HCT116 (cell line): ENCODE results near the gene DEFB132. TPM values are rescaled to one million over a fixed set of nuclear protein-coding genes. Genes with fewer than 3 reads are reported as not detected.

Experiments used
- ATAC-seq: fragments of 200-7000 bp; cut with Tn5 transposase; 2 replicates; pipeline ENCODE4 v1.9.1; 2020; ENCODE audit warnings: mild to moderate bottlenecking, moderate library complexity
- BruUV-seq: library from RNA; stranded (reverse); fragments of 400-500 nt; replicated peaks from 2 replicates; lab custom pipeline; 2021; lab: Mats Ljungman, UMichigan
- CTCF ChIA-PET: fragments of 300-600 bp; sonication (Branson Sonifier 250); formaldehyde crosslinking; loops from one replicate; lab custom pipeline; 2021; ENCODE audit warnings: antibody characterized with exemption; lab: Charles Lee
- POLR2A ChIA-PET: fragments of 300-600, 350-600 bp; sonication (Branson Sonifier 250); formaldehyde crosslinking; loops from one replicate; lab custom pipeline; 2021; ENCODE audit warnings: antibody characterized with exemption; lab: Charles Lee
- RAD21 ChIA-PET, 2 experiments: fragments of 300-600 bp; sonication (Branson Sonifier 250); formaldehyde crosslinking; loops; one replicate each; lab custom pipeline; 2023; ENCODE audit warnings: low total read pairs in 2 of 2; ENCODE audit not compliant: uncharacterized antibody in 2 of 2, unreplicated experiment in 2 of 2, low non-redundant PET in 1 of 2; lab: Charles Lee
- DNase-seq: peaks from one replicate; pipeline ENCODE4 v3.0.0-alpha.2; 2010; ENCODE audit warnings: low read depth, low spot score
- H2AFZ ChIP-seq: fragments of 200-600 bp; shearing (Covaris generic), sonication (generic); 2 replicates; pipeline ENCODE4 v1.6.1; 2017; ENCODE audit warnings: low read depth, mixed run types, mixed read lengths, antibody characterized with exemption, low read length; ENCODE audit not compliant: poor library complexity, severe bottlenecking
- H3K27ac ChIP-seq: 2 replicates; pipeline ENCODE4 v1.5.1; 2012; ENCODE audit warnings: low read depth, low read length
- H3K27me3 ChIP-seq: fragments of 200-600 bp; sonication (generic); 2 replicates; pipeline ENCODE4 v1.6.1; 2016; ENCODE audit warnings: mixed run types, low read length, mixed read lengths; ENCODE audit not compliant: insufficient read depth
- H3K36me3 ChIP-seq, 2 experiments: fragments of 200-500 bp in 1 of 2; fragments of 200-600 bp in 1 of 2; sonication (Bioruptor generic) in 1 of 2; sonication (generic) in 1 of 2; 2 replicates each; pipeline versions ENCODE4 v1.5.1 to v1.6.1; 2014 to 2016; ENCODE audit warnings: low read length in 2 of 2, inconsistent platforms in 1 of 2, mixed read lengths in 1 of 2, mixed run types in 1 of 2; ENCODE audit not compliant: insufficient read depth in 2 of 2, control insufficient read depth in 1 of 2
- H3K4me1 ChIP-seq, 2 experiments: fragments of 200-600 bp in 1 of 2; sonication (generic) in 1 of 2; 2 replicates each; pipeline versions ENCODE4 v1.5.1 to v1.6.1; 2012 to 2017; ENCODE audit warnings: low read length in 2 of 2, inconsistent platforms in 1 of 2, mild to moderate bottlenecking in 1 of 2, mixed read lengths in 1 of 2, mixed run types in 1 of 2, moderate library complexity in 1 of 2; ENCODE audit not compliant: insufficient read depth in 2 of 2, control insufficient read depth in 1 of 2
- H3K4me2 ChIP-seq: fragments of 200-600 bp; sonication (generic); 2 replicates; pipeline ENCODE4 v1.6.1; 2017; ENCODE audit warnings: mixed run types, low read length, mixed read lengths
- H3K4me3 ChIP-seq, 2 experiments: fragments of 200-600 bp in 1 of 2; sonication (generic) in 1 of 2; replicated peaks in 1 of 2; 2 replicates each; pipeline ENCODE4 v1.5.1; 2011 to 2016; ENCODE audit warnings: low read length in 2 of 2, control low read depth in 1 of 2, low read depth in 1 of 2, mild to moderate bottlenecking in 1 of 2, mixed read lengths in 1 of 2, mixed run types in 1 of 2
- H3K79me2 ChIP-seq: fragments of 200-600 bp; sonication (generic); 2 replicates; pipeline ENCODE4 v1.6.1; 2017; ENCODE audit warnings: mild to moderate bottlenecking, mixed run types, low read length, moderate library complexity, mixed read lengths; ENCODE audit not compliant: insufficient read depth
- H3K9ac ChIP-seq: fragments of 200-600 bp; sonication (generic); 2 replicates; pipeline ENCODE4 v1.6.1; 2016; ENCODE audit warnings: low read length, mixed read lengths
- H3K9me2 ChIP-seq: fragments of 200-600 bp; sonication (generic), shearing (Covaris generic); 2 replicates; pipeline ENCODE4 v1.6.1; 2017; ENCODE audit warnings: mixed run types, mild to moderate bottlenecking, moderate library complexity; ENCODE audit not compliant: insufficient read depth
- H3K9me3 ChIP-seq, 2 experiments: fragments of 200-500 bp in 1 of 2; fragments of 200-600 bp in 1 of 2; sonication (Bioruptor generic) in 1 of 2; sonication (generic) in 1 of 2; 2 replicates each; pipeline ENCODE4 v1.6.1; 2014 to 2017; ENCODE audit warnings: low read length in 2 of 2, mixed read lengths in 2 of 2, inconsistent platforms in 1 of 2, low read depth in 1 of 2, mild to moderate bottlenecking in 1 of 2, mixed run types in 1 of 2, moderate library complexity in 1 of 2; ENCODE audit not compliant: control insufficient read depth in 1 of 2, insufficient read depth in 1 of 2
- H4K20me1 ChIP-seq: fragments of 200-600 bp; sonication (generic), shearing (Covaris generic); 2 replicates; pipeline ENCODE4 v1.6.1; 2017; ENCODE audit warnings: mixed run types, mild to moderate bottlenecking, moderate library complexity; ENCODE audit not compliant: insufficient read depth
- EGR1 ChIP-seq: IDR thresholded peaks from 2 replicates; pipeline ENCODE4 v1.6.1; 2012; ENCODE audit warnings: low read depth
- EZH2 ChIP-seq: fragments of 200-600 bp; sonication (generic); IDR thresholded peaks from 2 replicates; pipeline ENCODE4 v1.6.1; 2017; ENCODE audit warnings: antibody characterized with exemption, mixed run types
- EZH2phosphoT487 ChIP-seq: fragments of 200-600 bp; IDR thresholded peaks from 2 replicates; pipeline ENCODE4 v1.6.1; 2018; ENCODE audit warnings: antibody characterized with exemption, borderline replicate concordance
- JUND ChIP-seq: IDR thresholded peaks from 2 replicates; pipeline ENCODE4 v1.6.1; 2012
- RAD21 ChIP-seq: IDR thresholded peaks from 2 replicates; pipeline ENCODE4 v1.6.1; 2012; ENCODE audit warnings: low read depth, mild to moderate bottlenecking
- SRF ChIP-seq: IDR thresholded peaks from 2 replicates; pipeline ENCODE4 v1.6.1; 2012; ENCODE audit warnings: low read depth
- TCF7L2 ChIP-seq: IDR thresholded peaks from 2 replicates; pipeline ENCODE4 v1.7.0; 2011; ENCODE audit warnings: borderline replicate concordance, inconsistent platforms; ENCODE audit not compliant: insufficient read depth, insufficient read length; ENCODE audit errors: extremely low read depth
- ZFX ChIP-seq: fragments of 450-650 bp; IDR thresholded peaks from 2 replicates; pipeline ENCODE4 v1.6.1; 2017
- intact Hi-C: fragments of 100-400 bp; cut with micrococcal nuclease; formaldehyde crosslinking; loops from 2 replicates; pipeline ENCODE4 v1.10.0; 2022
- total RNA-seq: library from RNA; stranded (reverse); gene quantifications from one replicate; pipeline ENCODE4 v1.2.1, GENCODE V29; 2021; ENCODE audit not compliant: unreplicated experiment
- TF ChIP-seq, protein P1 (sequence below): IDR thresholded peaks from 2 replicates; pipeline ENCODE4 v1.6.1; 2012; ENCODE audit warnings: low read depth
- TF ChIP-seq, protein P2 (sequence below): IDR thresholded peaks from 2 replicates; pipeline ENCODE4 v1.6.1; 2011; ENCODE audit warnings: mild to moderate bottlenecking, low read length, moderate library complexity; ENCODE audit not compliant: insufficient replicate concordance; ENCODE audit errors: extremely low read depth

Gene DEFB132
- total RNA-seq, 1 experiment from 2014 or later, result not detected

DNA sequence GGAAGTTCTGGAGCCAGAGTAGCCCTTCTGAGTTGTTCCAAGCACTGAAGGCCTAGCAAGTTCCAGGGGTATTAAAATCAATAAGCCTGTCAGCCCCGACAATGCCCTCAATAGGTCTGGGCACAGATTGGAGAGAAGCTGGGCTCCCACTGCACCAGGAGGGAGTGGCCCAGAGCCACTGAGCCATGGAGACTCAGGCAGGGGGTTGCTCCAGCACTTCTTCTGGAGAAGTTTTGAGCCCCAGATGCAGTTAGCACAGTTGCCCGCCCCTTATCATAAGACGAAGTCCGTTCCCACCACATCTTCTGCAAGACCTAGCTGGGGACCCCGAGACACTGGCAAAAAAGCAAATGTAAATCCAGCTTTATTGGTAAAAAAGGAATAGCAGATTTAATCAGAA lies 13.0 kb downstream of the DEFB132 start:
- RAD21 ChIA-PET, result no interaction called here
- POLR2A ChIA-PET, result no interaction called here
- no peak overlapping the region for H3K4me3 ChIP-seq
- H3K9me2 ChIP-seq, result no peaks in the 10 kb centered on the region
- BruUV-seq, result no TSS peak
- H3K9me3 ChIP-seq, result no peaks in the 10 kb centered on the region
- peaks cover 6 to 9% of the 10 kb centered on the region in 2 experiments for H3K4me1 ChIP-seq
- intact Hi-C loops, result no loop called here
- H4K20me1 ChIP-seq, result no peaks in the 10 kb centered on the region
- no peak overlapping the region for H2AFZ ChIP-seq
- no peak overlapping the region for H3K27ac ChIP-seq
- CTCF ChIA-PET, result no interaction called here
- no peak for TF ChIP-seq EZH2phosphoT487
- TF ChIP-seq, protein P1, sequence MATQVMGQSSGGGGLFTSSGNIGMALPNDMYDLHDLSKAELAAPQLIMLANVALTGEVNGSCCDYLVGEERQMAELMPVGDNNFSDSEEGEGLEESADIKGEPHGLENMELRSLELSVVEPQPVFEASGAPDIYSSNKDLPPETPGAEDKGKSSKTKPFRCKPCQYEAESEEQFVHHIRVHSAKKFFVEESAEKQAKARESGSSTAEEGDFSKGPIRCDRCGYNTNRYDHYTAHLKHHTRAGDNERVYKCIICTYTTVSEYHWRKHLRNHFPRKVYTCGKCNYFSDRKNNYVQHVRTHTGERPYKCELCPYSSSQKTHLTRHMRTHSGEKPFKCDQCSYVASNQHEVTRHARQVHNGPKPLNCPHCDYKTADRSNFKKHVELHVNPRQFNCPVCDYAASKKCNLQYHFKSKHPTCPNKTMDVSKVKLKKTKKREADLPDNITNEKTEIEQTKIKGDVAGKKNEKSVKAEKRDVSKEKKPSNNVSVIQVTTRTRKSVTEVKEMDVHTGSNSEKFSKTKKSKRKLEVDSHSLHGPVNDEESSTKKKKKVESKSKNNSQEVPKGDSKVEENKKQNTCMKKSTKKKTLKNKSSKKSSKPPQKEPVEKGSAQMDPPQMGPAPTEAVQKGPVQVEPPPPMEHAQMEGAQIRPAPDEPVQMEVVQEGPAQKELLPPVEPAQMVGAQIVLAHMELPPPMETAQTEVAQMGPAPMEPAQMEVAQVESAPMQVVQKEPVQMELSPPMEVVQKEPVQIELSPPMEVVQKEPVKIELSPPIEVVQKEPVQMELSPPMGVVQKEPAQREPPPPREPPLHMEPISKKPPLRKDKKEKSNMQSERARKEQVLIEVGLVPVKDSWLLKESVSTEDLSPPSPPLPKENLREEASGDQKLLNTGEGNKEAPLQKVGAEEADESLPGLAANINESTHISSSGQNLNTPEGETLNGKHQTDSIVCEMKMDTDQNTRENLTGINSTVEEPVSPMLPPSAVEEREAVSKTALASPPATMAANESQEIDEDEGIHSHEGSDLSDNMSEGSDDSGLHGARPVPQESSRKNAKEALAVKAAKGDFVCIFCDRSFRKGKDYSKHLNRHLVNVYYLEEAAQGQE, result no peak
- no peak for TF ChIP-seq SRF
- TF ChIP-seq JUND, result no peak
- TF ChIP-seq RAD21, result no peak
- TF ChIP-seq TCF7L2, result no peak
- TF ChIP-seq, all 23 proteins: peak for 0
- H3K9ac ChIP-seq, result no peak overlapping the region
- no peak overlapping the region for H3K4me2 ChIP-seq
- ATAC-seq (no peak), DNase-seq (no peak)
- H3K27me3 ChIP-seq, result no peaks in the 10 kb centered on the region
- no peaks in the 10 kb centered on the region for H3K79me2 ChIP-seq
- peaks cover 0 to 4% of the 10 kb centered on the region in 2 experiments; a peak in 2 of 4 replicates for H3K36me3 ChIP-seq

DNA sequence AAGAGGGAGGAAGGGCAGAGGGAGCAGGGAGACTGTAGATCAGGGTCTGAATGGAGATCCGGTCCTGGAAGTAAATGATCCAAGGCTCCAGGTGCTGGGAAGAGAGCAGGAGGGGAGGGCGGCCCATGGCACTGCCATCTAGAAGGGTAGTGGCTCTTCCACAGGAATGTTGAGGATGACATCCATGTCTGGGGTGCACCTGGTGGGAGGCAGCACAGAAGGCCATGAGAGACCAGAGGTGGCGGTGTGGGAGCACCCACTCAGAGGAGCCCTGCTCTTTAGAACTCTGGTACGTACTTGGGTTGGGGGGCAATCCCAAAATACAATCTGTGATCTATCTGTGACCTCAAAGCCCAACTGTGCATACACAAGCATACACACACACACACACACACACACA lies 13.5 kb downstream of the DEFB132 start:
- peaks cover 0 to 6% of the 10 kb centered on the region in 2 experiments; a peak in 2 of 4 replicates for H3K36me3 ChIP-seq
- H3K27me3 ChIP-seq, result no peaks in the 10 kb centered on the region
- BruUV-seq, result no TSS peak
- no peak overlapping the region for H3K27ac ChIP-seq
- H3K9ac ChIP-seq, result no peak overlapping the region
- CTCF ChIA-PET, result no interaction called here
- no peak overlapping the region for H3K4me3 ChIP-seq
- H4K20me1 ChIP-seq, result no peaks in the 10 kb centered on the region
- POLR2A ChIA-PET, result no interaction called here
- ATAC-seq (no peak), DNase-seq (no peak)
- H3K9me3 ChIP-seq, result no peaks in the 10 kb centered on the region
- RAD21 ChIA-PET, result no interaction called here
- no peak overlapping the region for H2AFZ ChIP-seq
- H3K4me2 ChIP-seq, result no peak overlapping the region
- H3K79me2 ChIP-seq, result no peaks in the 10 kb centered on the region
- TF ChIP-seq ZFX, result no peak
- TF ChIP-seq, protein P2, sequence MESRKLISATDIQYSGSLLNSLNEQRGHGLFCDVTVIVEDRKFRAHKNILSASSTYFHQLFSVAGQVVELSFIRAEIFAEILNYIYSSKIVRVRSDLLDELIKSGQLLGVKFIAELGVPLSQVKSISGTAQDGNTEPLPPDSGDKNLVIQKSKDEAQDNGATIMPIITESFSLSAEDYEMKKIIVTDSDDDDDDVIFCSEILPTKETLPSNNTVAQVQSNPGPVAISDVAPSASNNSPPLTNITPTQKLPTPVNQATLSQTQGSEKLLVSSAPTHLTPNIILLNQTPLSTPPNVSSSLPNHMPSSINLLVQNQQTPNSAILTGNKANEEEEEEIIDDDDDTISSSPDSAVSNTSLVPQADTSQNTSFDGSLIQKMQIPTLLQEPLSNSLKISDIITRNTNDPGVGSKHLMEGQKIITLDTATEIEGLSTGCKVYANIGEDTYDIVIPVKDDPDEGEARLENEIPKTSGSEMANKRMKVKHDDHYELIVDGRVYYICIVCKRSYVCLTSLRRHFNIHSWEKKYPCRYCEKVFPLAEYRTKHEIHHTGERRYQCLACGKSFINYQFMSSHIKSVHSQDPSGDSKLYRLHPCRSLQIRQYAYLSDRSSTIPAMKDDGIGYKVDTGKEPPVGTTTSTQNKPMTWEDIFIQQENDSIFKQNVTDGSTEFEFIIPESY, result no peak
- no peak for TF ChIP-seq EZH2
- no peak for TF ChIP-seq EGR1
- no peaks in the 10 kb centered on the region for H3K9me2 ChIP-seq
- peaks cover 6 to 9% of the 10 kb centered on the region in 2 experiments for H3K4me1 ChIP-seq
- intact Hi-C loops, result no loop called here
